Forelimb muscle (tissue), 1 donor: ENCODE results near the gene COL23A1. TPM values are rescaled to one million over a fixed set of nuclear protein-coding genes. Genes with fewer than 3 reads are reported as not detected.
"Not testable (repeated sequence)": the region's sequence is repeated elsewhere in the genome, so short reads cannot be mapped to it uniquely, and the experiment has no call there.

ENCODE experiments used
- DNase-seq: peaks from one replicate; pipeline ENCODE4 v3.0.0-alpha.2; 2013; ENCODE audit warnings: low read depth
- polyA plus RNA-seq: library from polyadenylated mRNA; unstranded; fragments of 120-200 nt; gene quantifications from one replicate; pipeline ENCODE4 v1.2.1, GENCODE V29; 2013; ENCODE audit not compliant: insufficient read length

COL23A1 gene
- polyA plus RNA-seq, 1 donor, result 10.1 TPM

- DNase-seq, result no peak
Measured at GRCh38 chr5:178307267-178308045, 282.7 kb downstream of the COL23A1 start.

GRCh38 chr5:178306430-178307225 lies 283.6 kb downstream of the COL23A1 start:
- DNase-seq, result no peak

GRCh38 chr5:178305801-178306200 lies 284.4 kb downstream of the COL23A1 start:
- no peak for DNase-seq

- no peak for DNase-seq
Measured at GRCh38 chr5:178304761-178305645, 285.2 kb downstream of the COL23A1 start.

- DNase-seq, result no peak
Measured at GRCh38 chr5:178304016-178304415, 286.2 kb downstream of the COL23A1 start.

GRCh38 chr5:178302321-178302720 lies 287.9 kb downstream of the COL23A1 start:
- not testable (repeated sequence) for DNase-seq

- DNase-seq, result no peak
Measured at GRCh38 chr5:178301641-178302040, 288.6 kb downstream of the COL23A1 start.

GRCh38 chr5:178298283-178298807 lies 291.8 kb downstream of the COL23A1 start:
- no peak for DNase-seq

GRCh38 chr5:178297751-178298150 lies 292.4 kb downstream of the COL23A1 start:
- no peak for DNase-seq

- no peak for DNase-seq
Measured at GRCh38 chr5:178296066-178296465, 294.1 kb downstream of the COL23A1 start.

- DNase-seq, result no peak
Measured at GRCh38 chr5:178295589-178295988, 294.6 kb downstream of the COL23A1 start.

GRCh38 chr5:178293815-178294214 lies 296.4 kb downstream of the COL23A1 start:
- DNase-seq, result no peak

- DNase-seq, result no peak
Measured at GRCh38 chr5:178293400-178293799, 296.8 kb downstream of the COL23A1 start.

- no peak for DNase-seq
Measured at GRCh38 chr5:178292826-178293205, 297.4 kb downstream of the COL23A1 start.

- DNase-seq, result no peak
Measured at GRCh38 chr5:178291969-178292825, 298.0 kb downstream of the COL23A1 start.

GRCh38 chr5:178291161-178291561 lies 299.0 kb downstream of the COL23A1 start:
- no peak for DNase-seq

GRCh38 chr5:178290376-178290775 lies 299.8 kb downstream of the COL23A1 start:
- no peak for DNase-seq

GRCh38 chr5:178289438-178289837 lies 300.8 kb downstream of the COL23A1 start:
- no peak for DNase-seq

GRCh38 chr5:178288401-178289368 lies 301.5 kb downstream of the COL23A1 start:
- DNase-seq, result no peak

- no peak for DNase-seq
Measured at GRCh38 chr5:178287791-178288105, 302.4 kb downstream of the COL23A1 start.
